ENCODE measurements around the gene STRIP1. TPM values are rescaled to one million over a fixed set of nuclear protein-coding genes. Genes with fewer than 3 reads are reported as not detected.
"Not testable (repeated sequence)": the region's sequence is repeated elsewhere in the genome, so short reads cannot be mapped to it uniquely, and the experiment has no call there.

The STRIP1 gene
- total RNA-seq, 1 donor: 50.3 TPM

GRCh38 chr1:110019770-110020169, 14.7 kb upstream of the STRIP1 start:
- DNase-seq (ENCODE audit: low read depth): no peak
- no peak overlapping the region for H3K4me3 ChIP-seq (ENCODE audit: low read depth, low read length)
- no peak for TF ChIP-seq CTCF (IDR thresholded peaks at IDR 0.05; ENCODE audit: insufficient read depth, low read length)

GRCh38 chr1:110021285-110021684, 13.1 kb upstream of the STRIP1 start:
- no peak overlapping the region for H3K4me3 ChIP-seq (ENCODE audit: low read depth, low read length)
- DNase-seq (ENCODE audit: low read depth): no peak
- TF ChIP-seq CTCF (IDR thresholded peaks at IDR 0.05; ENCODE audit: insufficient read depth, low read length): no peak

GRCh38 chr1:110024613-110025012, 9.8 kb upstream of the STRIP1 start:
- no peak for DNase-seq (ENCODE audit: low read depth)
- no peak overlapping the region for H3K4me3 ChIP-seq (ENCODE audit: low read depth, low read length)
- no peak for TF ChIP-seq CTCF (IDR thresholded peaks at IDR 0.05; ENCODE audit: insufficient read depth, low read length)

GRCh38 chr1:110030687-110031086, 3.7 kb upstream of the STRIP1 start:
- DNase-seq (ENCODE audit: low read depth); H3K4me3 ChIP-seq (ENCODE audit: low read depth, low read length): not testable (repeated sequence)

GRCh38 chr1:110032327-110032726, 2.1 kb upstream of the STRIP1 start:
- no peak for TF ChIP-seq CTCF (IDR thresholded peaks at IDR 0.05; ENCODE audit: insufficient read depth, low read length)
- no peak overlapping the region for H3K4me3 ChIP-seq (ENCODE audit: low read depth, low read length)
- no peak for DNase-seq (ENCODE audit: low read depth)

- no peak for DNase-seq (ENCODE audit: low read depth)
- H3K4me3 ChIP-seq (ENCODE audit: low read depth, low read length): no peak overlapping the region
- no peak for TF ChIP-seq CTCF (IDR thresholded peaks at IDR 0.05; ENCODE audit: insufficient read depth, low read length)
Observed at GRCh38 chr1:110033421-110033820, 1.0 kb upstream of the STRIP1 start.

- DNase-seq (ENCODE audit: low read depth): no peak
- peak overlapping the region; percentile 63 for H3K4me3 ChIP-seq (ENCODE audit: low read depth, low read length)
- TF ChIP-seq CTCF (IDR thresholded peaks at IDR 0.05; ENCODE audit: insufficient read depth, low read length): no peak
Observed at GRCh38 chr1:110034040-110034450, 379 bp upstream of the STRIP1 start.

Data from fibroblast of the aortic adventitia (primary cell).